ENCODE data around the gene TEF.
A peak's percentile ranks its signal among the peaks of the same experiment; 100 is the strongest.

The TEF gene, protein sequence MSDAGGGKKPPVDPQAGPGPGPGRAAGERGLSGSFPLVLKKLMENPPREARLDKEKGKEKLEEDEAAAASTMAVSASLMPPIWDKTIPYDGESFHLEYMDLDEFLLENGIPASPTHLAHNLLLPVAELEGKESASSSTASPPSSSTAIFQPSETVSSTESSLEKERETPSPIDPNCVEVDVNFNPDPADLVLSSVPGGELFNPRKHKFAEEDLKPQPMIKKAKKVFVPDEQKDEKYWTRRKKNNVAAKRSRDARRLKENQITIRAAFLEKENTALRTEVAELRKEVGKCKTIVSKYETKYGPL

DNA sequence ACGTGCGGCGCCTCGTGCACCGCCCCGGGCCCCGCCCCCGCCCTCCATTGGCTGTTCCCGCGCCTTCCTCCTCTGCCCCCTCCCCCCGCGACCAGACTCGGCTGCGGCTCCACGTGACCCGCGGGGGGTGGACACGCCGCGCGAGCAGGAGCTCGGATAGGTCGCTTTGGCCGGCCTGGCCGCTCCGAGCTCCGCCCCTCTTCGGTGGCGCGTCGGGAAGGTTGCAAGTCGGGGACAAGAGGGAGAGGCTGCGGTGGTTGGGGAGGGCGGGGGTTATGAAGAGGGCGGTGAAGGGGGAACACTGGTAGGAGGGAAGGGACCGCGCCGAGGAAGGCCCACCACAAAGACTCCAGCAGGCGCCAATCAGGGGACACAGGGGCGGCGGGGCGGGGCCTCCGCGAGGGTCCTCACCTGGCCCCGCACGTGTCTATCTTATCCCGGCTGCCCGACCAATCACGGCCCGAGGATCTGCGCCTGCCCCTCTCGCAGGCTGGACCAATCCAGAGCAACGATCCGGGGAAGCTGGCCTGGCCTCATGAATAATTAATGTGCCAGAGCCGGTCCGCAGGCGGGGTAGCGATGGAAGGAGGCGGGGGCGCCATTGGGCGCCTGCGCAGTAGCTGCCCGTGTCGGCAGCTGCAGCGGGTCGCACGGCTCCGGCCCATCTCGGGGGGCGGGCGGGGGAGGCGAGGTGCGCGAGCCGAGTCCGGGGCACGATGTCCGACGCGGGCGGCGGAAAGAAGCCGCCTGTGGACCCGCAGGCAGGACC is at the start of gene TEF:
Gene TEF (plus strand): TSS at position 614 of the 769 bp plus-strand sequence. CDS start 103 bp downstream, at position 717.
- DNase-seq (ENCODE audit: low read depth in 2 of 2): peak; percentile 98

DNA sequence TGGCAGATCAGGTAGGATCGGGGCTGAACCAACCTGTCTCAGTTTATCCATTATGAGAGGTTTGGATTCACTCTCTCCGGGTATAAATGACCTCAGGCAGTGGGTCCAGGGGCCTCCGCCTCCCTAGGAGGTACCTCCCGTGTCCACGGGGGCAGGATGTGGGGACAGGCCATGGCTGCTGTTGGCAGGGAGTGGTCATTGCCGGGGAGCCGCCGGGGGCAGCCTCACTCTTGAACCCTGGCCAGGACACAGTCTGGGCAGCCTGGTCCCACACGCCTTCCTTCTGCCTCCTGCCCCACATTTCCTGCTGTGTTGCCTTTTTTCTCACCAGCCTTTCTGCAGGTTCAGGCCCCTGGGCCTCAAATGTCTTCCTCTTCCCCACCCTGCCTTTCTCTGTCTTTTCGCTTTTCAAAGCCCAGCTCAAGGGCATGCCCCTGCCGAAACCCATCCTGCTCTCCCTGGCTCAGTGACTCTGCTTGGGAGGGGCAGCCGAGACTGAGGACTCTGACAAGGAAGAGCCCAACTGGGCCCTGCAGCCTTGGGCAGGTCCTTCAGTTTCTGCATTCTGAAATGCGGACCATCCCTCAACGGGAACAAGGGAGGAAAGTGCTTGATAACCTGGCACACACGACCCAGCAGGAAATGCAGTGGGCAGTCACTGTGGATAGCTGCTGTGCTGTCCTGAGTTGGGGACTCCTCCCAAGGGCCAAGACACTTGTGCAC is 49.4 kb upstream of the TEF start:
- no peak for DNase-seq (ENCODE audit: low read depth in 2 of 2)

DNA sequence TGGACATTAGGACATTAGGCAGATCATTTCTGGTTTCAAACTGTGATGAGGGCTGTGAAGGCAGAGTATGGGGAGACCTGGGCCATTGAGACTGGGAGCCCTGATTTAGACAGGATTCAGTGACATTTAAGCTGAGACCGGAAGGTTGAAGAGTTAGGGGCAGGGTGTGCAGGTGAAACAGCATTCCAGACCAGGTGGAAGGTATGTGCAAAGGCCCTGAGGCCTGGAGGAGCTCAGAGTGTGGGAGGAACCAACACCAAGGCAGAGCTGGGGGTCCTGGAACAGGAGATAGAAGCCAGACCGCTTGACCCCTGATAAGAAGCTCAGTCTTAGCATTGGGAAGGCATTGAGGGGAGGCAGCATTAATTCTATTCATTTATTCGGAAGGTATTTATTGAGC is 47.9 kb upstream of the TEF start:
- no peak for DNase-seq (ENCODE audit: low read depth in 2 of 2)

DNA sequence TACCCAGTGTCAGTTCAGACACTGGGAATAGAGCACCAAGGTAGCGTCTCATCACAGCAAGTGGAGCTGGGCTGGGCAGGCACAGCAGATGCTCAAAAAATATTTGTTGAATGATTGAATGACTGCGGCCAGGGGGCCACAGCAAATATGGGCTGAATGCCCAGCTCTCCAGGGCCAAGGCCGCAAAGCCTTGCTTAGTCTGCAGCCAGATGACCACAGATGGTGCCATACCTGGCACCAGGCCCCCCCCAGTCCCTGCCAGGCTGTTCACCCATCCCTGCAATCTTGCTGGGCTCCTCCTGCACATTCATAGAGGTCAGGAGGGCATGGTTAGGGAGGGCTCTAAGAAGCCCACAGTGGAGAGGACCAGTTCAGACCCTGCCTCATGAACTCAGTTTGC is 47.5 kb upstream of the TEF start:
- DNase-seq (ENCODE audit: low read depth in 2 of 2): no peak

DNA sequence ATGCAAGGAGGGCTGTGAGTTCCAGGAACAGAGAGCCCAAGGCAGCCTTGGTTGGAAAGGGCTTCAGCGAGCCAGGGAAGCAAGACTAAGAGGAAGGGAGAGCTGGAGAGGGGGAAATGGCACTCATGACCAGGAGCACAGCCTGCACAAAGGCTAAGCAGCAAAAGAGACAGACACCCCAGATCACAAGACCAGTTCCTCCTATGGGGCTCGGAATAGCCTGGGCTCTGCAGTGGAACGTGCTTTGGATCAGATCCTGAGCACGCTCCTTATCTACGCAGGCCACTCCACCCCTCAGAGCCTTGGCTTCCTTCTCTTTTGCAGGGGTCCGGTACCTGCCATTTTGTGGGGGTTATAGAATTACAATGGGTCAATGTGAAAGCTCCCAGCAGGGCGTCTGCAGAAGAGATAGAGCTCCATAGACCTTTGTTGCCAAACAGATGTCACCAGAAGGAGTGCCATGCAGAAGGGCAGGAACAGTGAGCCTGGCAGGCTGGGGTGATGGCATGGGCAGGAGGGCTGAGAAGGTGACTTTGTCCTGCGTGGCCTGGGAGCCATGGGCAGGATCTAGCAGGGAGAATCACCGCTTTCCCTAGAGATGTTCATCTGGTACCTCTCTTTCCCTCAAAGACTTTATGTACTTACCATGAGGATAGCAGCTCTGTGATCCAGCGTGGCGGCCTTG is 46.6 kb upstream of the TEF start:
- DNase-seq (ENCODE audit: low read depth in 2 of 2): no peak

DNA sequence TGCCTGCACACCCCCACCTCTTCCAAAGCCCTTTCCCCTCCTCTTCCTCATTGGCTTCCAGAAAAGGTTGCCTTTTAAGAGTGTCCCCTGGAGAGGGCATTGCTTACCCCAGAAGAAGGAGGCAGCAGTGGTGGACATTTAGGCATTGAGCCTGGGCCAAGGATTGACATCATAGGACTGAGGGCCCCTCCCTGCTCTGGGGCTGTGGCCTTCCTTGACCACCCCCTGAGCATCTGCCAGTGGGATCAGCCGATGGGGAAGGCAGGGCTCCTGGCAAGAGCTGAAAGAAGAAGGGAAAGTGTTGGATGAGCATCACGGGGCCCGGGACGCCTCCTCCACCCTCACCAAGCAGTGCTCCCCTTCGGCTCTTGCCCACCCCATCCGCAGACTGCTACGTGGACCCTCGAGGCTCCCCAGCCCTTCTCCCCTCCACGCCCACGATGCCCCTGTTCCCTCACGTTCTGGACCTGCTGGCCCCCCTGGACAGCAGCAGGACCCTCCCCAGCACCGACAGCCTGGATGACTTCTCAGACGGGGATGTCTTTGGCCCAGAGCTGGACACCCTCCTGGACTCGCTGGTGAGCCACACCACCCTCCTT is 43.0 kb upstream of the TEF start:
- no peak for DNase-seq (ENCODE audit: low read depth in 2 of 2)

DNA sequence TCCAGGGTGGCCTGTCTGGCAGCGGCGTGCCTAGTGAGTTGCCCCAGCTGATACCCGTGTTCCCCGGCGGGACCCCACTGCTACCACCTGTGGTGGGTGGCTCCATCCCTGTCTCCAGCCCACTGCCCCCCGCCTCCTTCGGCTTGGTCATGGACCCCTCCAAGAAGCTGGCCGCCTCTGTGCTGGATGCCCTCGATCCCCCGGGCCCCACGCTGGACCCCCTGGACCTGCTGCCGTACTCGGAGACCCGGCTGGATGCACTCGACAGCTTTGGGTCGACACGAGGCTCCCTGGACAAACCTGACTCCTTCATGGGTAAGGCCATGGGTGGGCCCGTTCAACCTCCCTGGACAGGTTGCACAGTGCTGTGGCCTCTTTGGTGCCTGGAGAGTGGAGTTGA is 41.9 kb upstream of the TEF start:
- DNase-seq (ENCODE audit: low read depth in 2 of 2): no peak

DNA sequence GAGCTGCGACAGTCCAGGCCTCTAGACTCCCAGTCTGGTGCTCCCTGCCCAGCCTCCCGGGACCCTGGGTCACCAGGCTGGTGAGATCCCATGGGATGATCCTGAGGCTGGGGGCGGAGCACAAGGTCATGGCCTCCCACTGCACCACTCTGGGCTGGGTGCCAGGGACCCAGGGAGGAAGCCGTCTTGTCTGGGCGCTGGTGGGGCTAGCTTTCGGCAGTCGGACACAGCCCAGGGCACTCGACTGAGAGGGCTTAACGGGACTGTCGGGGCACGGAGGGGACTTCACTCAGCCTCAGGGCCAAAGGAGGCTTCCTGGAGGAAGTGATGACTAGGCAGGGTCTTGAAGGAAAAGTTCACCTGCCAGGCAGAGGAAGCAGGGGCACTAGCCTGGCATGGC is 41.4 kb upstream of the TEF start:
- DNase-seq (ENCODE audit: low read depth in 2 of 2): no peak

DNA sequence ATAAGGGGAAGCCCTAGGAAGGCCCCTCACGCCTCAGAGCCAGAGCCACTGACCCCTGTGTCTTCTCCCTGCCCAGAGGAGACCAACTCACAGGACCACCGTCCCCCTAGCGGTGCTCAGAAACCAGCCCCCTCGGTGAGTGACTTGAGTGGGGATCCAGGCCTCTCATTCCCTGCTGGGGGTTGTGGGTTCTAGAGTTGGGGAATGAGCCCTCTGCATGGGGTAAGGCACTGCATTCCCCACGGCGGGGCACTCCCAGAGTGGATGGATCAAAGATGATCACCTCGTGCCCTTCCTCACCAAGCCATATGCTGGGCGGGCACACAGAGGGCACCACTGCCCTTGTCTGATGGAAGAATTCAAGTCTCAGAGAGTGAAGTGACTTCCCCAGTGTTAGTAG is 40.7 kb upstream of the TEF start:
- DNase-seq (ENCODE audit: low read depth in 2 of 2): no peak

DNA sequence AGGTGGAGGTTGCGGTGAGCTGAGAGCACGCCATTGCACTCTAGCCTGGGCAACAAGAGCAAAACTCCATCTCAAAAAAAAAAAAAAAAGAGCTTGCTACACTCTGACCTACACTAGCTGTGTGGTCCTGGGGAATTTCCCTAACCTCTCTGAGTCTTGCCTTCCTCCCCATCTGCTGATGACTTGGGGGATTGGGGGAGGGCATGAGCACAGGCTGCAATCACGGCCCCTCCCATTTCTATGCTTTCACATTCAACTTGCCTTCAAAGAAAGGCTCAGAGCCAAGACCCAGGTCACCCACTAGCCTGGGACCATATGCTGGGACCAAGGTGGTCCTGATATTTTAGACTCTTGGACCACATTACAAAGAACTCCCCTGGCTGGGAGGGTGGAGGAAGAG is 39.8 kb upstream of the TEF start:
- no peak for DNase-seq (ENCODE audit: low read depth in 2 of 2)

DNA sequence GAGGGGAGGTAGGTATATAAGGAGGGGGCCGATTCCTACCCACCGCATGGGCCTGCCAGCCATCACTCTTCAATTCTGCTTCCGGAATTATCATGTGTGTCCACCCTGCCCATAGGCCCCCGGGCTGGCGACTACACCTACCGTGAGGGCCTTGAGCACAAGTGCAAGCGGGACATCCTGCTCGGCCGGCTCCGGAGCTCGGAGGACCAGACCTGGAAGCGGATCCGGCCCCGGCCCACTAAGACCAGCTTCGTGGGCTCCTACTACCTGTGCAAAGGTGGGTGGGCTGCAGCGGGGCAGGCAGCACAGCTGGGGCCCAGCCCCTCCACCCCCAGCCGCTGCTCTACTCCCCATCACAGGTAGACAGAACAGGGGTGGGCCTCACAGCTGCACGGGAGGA is 38.4 kb upstream of the TEF start:
- DNase-seq (ENCODE audit: low read depth in 2 of 2): no peak

DNA sequence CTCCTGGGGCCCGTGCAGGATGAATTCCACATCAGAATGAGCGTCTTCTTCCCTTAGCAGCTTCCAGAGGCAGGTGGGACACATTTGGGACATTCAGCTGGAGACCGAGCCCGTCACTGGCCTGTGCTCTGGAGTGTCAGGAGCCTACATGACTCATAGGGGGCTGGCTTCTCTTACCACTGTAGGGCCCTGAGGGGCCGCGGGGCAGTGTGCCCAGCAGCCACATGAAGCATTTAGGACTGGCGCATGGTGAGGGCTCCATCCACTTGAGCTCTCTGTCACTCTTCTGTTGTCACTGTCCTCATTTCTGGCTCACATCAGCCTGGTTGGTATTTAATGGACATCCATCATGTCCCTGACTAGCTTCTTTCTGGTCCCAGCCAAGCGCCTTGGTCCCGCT is 38.0 kb upstream of the TEF start:
- DNase-seq (ENCODE audit: low read depth in 2 of 2): no peak

DNA sequence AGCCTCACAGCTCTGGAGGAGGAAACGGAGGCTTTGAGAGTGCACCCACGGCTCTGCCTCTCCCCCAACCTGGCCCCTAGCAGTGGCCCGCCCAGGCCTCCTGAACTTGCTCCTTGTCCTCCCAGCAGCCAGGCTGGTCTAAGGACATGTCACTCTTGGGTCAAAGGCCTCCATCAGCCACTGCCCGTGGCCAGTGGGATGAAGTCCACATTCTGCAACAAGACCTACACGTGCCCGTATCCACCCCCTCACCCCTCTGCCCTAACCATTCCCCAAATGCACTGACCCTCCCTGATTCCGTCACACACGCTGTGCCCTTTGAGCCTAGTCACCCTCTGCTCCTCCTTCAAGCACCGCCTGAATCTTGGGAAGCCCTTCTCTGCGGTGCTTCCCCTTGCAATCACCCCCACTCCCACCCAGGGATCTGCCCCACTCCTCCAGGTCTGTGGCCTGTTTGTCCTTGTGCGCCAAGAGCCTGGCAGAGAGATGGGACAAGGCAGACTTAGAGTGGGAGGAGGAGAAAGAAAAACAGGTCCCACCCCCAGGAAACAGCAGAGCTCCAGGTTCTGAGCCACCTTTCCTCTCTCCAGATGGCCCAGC is 37.5 kb upstream of the TEF start:
- no peak for DNase-seq (ENCODE audit: low read depth in 2 of 2)

DNA sequence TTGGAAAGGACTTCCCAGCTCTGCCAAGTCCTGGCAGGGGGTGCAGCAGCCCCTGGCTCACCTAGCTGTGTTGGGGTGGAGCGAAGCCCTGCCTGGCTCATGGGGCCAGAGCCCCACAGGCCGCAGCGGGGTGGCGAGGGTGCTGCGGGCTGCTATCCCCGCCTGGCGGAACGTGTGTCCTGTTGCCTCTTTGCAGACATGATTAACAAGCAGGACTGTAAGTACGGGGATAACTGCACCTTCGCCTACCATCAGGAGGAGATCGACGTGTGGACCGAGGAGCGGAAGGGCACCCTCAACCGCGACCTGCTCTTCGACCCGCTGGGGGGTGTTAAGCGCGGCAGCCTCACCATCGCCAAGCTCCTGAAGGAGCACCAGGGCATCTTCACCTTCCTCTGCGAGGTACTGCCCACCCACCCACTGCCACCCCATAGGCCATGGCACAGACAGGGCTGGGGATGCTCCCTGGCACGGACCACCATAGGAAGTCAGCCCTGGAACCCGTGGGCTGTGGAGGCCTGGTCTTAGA is 35.9 kb upstream of the TEF start:
- DNase-seq (ENCODE audit: low read depth in 2 of 2): no peak

DNA sequence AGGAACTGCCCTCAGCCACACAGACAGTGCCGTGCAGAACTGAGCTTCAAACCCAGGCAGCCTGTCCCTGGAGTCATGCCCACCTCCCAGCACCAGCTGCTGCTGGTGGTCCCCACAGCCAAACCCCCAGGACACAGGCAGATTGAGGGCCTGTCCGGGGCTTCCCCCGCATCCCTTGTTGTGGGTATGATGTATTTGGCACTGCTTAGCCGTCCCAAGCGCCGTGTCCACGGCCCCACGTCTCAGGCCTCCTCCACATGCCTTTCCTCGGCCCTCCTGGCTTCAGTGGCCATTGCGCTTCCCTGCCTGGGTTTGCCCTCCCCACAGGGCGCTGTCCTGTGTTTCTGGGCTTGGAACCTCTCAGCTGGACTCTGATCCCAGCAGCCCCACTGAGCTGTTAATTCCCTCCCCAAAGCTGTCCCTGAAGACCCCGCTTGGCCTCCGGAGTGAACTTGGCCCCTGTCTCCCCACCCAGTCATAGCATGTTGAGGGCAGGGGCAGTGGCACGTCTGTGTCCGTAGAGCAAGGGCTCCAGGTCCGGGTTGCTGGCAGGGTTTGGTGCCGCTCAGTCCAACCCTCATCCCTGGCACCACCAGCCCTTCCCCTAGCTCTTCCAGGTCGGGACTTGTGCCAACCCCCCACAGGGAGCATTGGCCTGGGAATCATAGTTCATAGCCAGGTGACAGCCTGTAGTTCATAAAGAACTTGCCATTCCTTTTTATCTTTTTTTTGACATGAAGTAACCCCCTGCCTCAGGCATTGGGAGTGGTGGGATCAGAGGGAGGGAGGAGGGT is 34.5 kb upstream of the TEF start:
- no peak for DNase-seq (ENCODE audit: low read depth in 2 of 2)

DNA sequence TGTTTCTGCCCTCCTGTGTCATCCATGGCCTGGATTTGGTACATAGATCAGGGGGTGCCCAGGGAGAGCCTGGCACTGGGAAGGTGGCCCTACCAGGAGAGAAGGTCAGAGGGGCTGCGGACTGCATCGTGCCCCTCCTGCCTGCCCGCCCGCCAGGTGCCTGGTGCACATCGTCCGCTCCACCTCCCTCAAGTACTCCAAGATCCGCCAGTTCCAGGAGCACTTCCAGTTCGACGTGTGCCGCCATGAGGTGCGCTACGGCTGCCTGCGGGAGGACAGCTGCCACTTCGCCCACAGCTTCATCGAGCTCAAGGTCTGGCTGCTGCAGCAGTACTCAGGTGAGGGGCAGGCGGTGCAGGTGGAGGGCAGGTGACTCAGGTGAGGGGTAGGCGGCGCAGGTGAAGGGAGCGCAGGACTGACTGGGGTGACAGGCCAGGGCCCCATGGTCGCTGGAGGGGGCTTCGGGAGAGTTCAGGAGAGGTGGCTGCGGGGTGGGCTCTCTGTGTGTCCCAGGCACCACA is 32.7 kb upstream of the TEF start:
- no peak for DNase-seq (ENCODE audit: low read depth in 2 of 2)

DNA sequence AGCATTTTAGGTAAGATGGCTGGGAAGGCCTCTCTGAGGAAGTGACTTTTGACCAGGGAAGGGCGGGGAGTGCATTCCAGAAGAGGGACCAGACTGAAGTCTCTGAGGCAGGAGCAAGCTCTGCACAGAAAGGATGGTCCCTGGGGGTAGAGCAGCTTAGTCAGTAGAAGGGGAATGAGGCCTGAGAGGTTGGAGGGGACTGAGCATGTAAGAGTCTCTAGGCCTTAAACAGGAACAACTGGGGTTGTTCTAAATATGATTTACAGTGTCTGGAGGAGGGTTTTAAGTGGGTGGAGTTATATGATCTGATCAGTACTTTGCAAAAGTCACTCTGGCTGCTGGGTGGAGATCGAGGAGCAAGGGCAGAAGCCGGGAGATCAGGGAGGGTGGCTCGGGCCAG is 31.7 kb upstream of the TEF start:
- DNase-seq (ENCODE audit: low read depth in 2 of 2): no peak

DNA sequence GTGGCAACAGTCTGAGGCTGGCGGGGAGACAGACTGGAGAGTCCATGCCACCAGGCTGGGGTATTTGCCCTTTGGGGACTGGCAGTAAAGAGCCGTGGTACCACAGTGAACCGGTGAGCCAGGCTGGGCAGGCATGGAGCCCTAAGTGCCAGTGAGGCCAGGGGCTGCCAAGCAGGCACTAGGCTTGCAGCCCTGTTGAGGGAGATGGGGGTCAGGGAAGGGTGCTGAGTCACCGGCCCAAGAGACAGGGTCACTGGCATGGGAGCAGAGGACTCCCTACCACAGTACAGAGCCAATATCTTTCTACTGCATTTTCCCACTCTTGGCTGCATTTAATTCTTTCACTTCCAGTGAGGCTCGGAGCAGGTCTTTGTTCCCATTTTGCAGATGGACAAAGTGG is 30.7 kb upstream of the TEF start:
- DNase-seq (ENCODE audit: low read depth in 2 of 2): no peak

DNA sequence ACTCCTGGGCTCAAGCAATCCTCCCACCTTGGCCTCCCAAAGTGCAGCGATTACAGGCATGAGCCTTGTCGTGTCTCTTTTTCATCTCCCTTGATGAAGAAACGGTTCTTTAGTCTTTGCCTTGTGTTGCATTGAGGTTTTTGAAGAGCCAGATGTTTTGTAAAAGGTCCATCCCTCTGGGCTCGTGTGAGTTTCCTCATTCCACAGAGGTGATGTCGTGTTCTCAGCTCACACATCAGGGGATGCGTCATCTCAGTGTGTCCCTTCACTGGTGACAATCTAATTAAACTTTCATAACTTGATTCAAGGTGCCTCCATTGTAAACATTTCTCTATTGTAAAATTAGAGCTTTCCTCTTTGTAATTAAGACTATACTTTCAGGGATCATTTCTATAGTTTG is 29.7 kb upstream of the TEF start:
- no peak for DNase-seq (ENCODE audit: low read depth in 2 of 2)

All from stimulated activated CD8-positive, alpha-beta memory T cell treated with anti-CD3 and anti-CD28 coated beads, Interleukin-7, amount 100 ng/mL, for 4 hours (primary cell).